GM21381 (cell line): ENCODE measurements around the gene TLR10.
"Not testable (repeated sequence)": the region's sequence is repeated elsewhere in the genome, so short reads cannot be mapped to it uniquely, and the experiment has no call there.

Experiments used
- ATAC-seq: cut with Tn5 transposase; IDR thresholded peaks from one replicate; pipeline ENCODE4 v1.9.1; 2021; ENCODE audit warnings: mild to moderate bottlenecking, moderate library complexity; ENCODE audit not compliant: unreplicated experiment

Gene TLR10

DNA sequence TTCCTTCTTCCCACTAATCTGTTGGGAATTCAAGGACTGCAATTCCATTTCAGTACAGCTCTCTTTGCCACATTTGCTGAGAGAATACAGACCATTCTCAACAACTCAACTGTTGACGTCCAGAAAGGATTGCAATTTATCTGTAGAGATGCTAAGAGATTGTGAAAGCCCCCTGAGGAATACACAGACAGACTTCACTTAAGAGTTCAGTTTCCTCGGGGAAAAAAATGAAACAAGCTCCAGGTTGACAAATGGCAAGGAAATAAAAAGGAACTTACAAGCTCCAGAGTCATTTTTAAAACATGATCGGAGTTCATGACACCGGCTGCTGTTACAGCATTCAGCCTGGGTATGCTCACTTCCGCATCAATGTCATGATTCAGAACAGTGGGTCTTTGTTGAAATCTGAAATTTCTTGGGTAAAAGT lies 13.8 kb downstream of the TLR10 start:
- ATAC-seq, result no peak

DNA sequence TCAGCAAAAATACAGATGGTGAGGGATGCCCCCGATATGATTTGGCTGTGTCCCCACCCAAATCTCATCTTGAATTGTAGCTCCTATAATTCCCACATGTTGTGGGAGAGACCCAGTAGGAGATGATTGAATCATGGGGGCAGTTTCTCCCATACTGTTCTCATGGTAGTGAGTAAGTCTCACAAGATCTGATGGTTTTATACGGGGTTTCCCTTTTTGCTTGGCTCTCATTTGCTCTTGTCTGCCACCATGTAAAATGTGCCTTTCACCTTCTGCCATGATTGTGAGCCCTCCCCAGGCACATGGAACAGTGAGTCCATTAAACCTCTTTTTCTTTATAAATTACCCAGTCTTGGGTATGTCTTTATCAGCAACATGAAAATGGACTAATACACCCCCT lies 15.8 kb downstream of the TLR10 start:
- ATAC-seq, result not testable (repeated sequence)

GRCh38 chr4:38765382-38765781 lies 17.4 kb downstream of the TLR10 start:
- ATAC-seq, result no peak

DNA sequence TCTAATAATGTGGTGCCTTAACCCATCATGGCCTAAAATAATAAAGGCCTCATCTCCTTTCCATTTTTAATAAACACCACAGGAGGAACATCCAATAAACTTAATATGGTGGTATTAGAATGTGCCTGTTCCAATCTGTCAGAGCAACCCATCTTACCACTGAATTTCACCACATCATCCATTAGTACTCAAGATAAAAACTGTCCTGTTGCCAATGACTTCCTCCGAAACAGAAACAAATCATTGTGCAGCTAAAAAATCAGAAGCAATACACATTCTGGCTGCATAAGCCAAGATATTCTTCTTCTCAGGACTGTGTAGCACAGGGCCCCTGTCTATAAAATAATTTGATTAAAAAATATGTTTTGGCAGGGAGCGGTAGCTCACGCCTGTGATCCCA lies 18.5 kb downstream of the TLR10 start:
- no peak for ATAC-seq

GRCh38 chr4:38762560-38762959 lies 20.2 kb downstream of the TLR10 start:
- ATAC-seq, result peak; percentile 35

- no peak for ATAC-seq
These were observed 23.0 kb downstream of the TLR10 start for GRCh38 chr4:38759790-38760122.

DNA sequence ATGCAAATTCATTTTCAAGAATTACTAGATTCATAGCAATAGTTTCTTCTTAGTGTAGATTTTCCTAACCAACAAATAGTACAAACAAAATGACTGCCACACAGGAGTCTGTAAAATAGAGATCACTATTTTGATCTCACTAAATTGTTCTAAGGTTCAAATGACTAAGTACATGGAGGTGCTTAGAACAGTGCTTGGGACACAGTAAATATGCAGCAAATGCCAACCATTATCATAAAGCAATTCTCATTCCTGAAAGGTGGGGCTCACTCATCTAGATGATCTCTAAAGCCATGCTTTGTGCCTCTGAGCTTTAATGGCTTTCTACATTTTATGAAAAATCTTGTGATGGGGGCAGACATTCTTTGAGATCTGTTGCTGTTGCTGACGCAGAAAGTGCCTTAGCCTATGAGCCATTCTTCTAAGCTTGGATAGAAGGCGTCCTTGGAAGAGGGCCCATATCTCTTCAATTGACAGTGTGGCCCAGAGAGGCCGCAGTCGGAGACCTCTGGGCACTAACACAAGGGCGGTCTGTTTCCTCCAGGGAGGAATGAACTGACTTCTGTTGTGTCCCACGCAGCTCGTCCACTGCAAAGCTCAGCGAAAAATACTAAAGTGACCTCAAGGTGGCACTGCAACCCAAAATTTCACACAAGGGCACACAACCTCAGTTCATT lies 23.5 kb downstream of the TLR10 start:
- no peak for ATAC-seq

DNA sequence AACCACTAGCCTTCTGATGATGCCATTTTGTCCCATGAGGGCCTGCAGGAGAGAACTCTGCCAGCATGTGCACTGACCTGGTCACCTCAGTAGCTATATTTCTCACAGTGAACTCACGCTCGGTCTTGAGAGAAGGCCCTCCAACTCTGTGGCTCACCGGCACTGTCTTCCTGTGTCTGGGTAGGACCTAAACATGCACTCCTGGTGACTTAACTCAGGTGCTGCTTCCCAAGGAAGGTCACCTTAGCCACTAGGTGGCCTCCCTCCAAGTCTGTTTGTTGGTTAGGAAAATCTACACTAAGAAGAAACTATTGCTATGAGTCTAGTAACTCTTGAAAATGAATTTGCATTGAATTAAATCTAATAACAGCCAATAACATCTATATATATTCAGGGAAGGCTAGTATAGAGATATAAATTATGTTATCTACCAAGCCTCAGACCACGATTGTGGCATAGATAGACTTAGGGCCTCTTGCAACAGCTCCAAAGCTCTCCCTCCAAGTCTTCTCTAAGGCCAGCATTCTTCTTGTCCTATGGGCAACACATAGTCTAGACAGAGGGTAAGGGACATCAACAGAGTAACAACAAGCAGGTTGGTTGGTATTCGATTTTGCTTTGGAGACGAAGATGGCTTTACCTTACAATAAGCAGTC lies 24.7 kb downstream of the TLR10 start:
- no peak for ATAC-seq

DNA sequence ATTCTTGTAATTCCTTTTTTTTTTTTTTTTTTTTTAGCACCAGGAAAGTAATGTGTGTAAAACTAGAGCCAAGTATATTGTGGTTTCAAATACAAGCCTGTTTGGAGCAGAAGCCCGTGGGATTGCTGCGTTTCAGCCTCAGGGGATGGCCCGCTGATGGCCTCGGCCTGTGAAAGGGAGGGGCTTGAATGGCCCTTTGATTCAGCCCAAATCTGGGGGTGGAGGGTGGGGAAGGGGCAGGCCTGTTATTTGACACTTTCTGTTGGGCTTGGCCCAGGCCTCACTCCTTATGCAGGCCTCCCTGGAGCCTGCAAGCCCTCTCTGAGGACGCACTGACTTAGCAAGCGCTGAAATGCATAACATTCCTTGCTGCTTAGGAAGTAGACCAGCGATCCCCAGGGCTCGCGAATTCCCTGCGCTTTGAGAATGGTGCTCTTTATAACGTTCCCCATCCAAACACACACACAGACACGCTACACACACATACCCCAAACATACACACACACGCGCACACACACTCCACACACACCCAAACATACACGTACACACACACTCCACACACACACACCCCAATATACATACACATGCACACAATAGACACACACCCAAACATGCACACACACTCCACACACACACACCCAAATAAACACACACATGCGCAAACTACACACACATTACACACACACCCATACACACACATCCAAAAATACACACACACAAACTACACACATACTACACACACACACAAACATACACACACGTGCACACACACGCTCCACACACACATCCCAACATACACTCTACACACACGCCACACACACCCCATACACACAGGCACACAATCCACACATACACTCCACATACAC lies 29.6 kb downstream of the TLR10 start:
- ATAC-seq, result no peak

- ATAC-seq, result peak; percentile 95
These were observed 30.3 kb downstream of the TLR10 start for GRCh38 chr4:38752372-38752940.

- no peak for ATAC-seq
These were observed 31.3 kb downstream of the TLR10 start for GRCh38 chr4:38751341-38752010.

DNA sequence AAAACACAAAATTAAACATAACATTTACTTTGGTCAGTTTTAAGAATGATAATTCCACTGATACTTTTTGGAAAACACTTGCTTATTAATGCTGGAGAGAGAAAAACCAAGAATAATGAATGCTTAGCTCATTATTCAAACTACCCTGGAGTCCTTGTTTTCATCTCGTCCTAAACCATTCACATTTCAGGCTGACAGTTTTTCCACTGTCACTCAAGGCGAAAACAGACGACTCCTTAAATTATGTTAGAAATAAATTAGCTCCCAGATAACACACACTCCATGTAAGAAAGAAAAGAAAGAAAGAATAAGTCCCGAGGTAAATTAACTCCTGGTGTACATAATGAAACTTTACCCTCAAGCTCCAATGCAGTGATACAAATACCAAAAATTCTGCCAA lies 33.5 kb downstream of the TLR10 start:
- no peak for ATAC-seq

DNA sequence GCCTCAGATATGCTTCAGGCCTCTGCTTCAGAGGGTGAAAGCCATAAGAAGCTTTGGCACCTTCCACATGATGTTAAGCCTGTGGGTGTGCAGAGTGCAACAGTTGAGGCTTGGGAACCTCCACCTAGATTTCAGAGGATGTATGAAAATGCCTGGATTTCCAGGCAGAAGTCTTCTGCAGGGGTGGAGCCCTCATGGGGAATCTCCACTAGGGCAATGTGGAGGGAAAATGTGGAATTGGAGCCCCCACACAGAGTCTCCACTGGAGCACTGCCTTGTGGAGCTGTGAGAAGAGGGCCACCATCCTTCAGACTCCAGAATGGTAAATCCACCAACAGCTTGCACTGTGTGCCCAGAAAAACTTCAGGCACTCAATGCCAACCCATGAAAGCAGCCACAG lies 35.2 kb downstream of the TLR10 start:
- no peak for ATAC-seq

GRCh38 chr4:38745881-38746280 lies 36.9 kb downstream of the TLR10 start:
- ATAC-seq, result no peak

DNA sequence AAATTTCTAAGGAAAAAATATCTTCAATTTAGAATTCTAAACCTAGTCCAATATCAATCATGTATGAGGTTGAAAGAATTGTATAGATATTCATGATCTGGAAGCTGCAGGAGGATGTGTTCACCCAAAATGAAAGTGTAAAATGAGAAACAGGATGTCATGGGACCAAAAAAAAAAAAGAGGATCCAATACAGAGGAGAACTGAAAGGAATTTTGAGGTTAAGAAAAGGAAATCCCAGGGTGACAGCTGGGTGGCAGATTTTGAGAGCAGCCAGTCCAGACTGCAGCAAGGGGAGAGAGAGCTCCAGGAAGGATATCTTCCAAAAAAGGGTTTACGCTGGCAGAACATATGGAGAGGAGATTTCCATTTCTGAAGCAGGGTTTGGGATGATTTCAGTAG lies 38.9 kb downstream of the TLR10 start:
- no peak for ATAC-seq

GRCh38 chr4:38740303-38740702 lies 42.5 kb downstream of the TLR10 start:
- no peak for ATAC-seq

DNA sequence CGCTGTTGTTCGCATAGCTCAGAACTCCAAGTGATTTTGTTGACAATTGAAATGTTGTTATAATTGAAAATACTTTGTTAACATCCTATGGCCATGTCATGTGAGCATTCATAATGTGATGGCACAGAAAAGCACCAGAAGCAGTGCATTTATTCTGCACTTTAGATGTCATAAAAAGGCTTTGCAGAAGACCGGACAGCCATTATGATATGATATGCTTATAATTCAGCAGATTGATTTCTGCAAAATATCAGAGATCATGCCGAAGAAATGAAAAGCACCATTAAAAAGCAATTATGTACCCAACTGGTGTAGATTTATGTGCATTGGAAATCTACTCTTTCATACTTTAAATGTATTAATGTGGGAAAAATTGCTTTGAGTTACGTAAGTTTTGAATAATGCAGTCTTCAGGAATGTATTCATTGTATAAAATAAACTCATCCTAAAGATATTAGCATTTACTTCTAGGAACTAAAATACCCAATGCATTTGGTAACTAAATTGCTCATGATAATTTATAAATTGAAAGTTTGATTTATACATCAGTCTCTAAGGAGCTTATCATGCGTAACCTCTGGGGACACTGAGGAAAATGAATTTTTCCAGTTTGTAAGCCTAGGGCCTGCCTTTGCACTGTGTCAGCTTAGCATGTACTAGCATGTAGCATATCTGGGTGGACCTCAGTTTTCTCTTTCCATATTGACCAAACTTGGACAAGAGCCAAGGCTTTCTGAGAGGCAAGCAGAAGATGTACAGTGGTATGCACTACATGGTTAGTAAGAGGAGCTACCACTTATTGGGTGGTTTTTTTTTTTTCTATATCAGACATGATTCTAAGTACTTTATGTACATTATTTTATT lies 43.6 kb downstream of the TLR10 start:
- no peak for ATAC-seq

DNA sequence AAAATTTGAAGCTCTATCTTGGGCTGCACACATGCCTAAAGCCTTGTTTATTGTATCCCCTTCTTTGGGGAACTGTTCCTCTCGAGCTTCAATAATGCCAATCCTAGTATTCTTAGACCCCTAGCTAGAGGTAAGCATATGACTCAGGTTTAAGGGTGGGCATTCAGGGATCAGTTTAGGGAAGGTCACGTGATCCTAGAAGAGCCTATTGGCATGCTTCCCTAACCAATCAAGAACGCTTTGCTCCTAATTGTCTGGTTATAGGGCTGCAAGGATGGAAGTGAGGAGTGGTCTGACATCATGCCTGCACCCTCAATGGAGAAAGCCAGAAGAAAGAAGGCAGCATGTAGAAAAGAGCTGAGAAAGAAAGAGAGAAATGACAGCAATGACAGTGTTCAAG lies 46.9 kb downstream of the TLR10 start:
- no peak for ATAC-seq

DNA sequence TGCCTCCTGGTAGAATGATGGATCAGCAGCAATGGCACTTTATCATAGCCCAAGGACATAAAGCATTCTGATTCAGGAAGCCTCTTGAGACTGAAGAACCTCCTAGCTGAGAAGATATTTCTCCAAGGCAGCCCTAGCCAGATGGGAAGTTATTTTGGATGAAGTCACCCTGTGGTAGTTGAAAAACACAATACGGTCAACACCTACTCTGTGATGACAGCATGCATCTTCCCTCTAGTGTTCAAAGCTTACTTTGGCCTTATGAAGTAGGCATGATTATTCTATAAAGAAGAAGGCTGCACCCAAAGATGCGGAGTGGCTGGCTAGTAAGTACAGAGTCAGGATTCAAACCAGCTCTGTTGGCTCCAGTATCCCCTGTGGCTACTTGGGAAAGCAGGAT lies 47.9 kb downstream of the TLR10 start:
- ATAC-seq, result no peak

- ATAC-seq, result no peak
These were observed 48.3 kb downstream of the TLR10 start for GRCh38 chr4:38734446-38734845.
